ENCODE data around the gene P2RX1.

Gene P2RX1

GRCh38 chr17:3867606-3868005 is 48.7 kb downstream of the P2RX1 start:
- H3K36me3 ChIP-seq (ENCODE audit: low read length) = no peaks in the 10 kb centered on the region
- H3K27ac ChIP-seq (ENCODE audit: low read depth, low read length) = no peak overlapping the region
- H2AFZ ChIP-seq (ENCODE audit: low read depth, low read length, severe bottlenecking) = no peak overlapping the region
- TF ChIP-seq CTCF (IDR thresholded peaks at IDR 0.05; ENCODE audit: insufficient read depth, low read length, poor library complexity, severe bottlenecking) (no peak), EZH2phosphoT487 (conservative IDR thresholded peaks at IDR 0.05; ENCODE audit: low read length) (no peak)
- H3F3A ChIP-seq (ENCODE audit: insufficient read depth) = no peaks in the 10 kb centered on the region
- H3K9me2 ChIP-seq (replicated peaks; ENCODE audit: insufficient read depth, low read length) = no peaks in the 10 kb centered on the region
- H3K79me2 ChIP-seq (ENCODE audit: insufficient read depth, low read length) = no peaks in the 10 kb centered on the region
- H3K9ac ChIP-seq (ENCODE audit: low read length) = no peak overlapping the region
- H3K27me3 ChIP-seq (ENCODE audit: low read length) = no peaks in the 10 kb centered on the region
- no peak overlapping the region for H3K4me3 ChIP-seq (ENCODE audit: insufficient read depth, low read length, poor library complexity, severe bottlenecking)
- H4K20me1 ChIP-seq (ENCODE audit: low read depth, low read length) = no peaks in the 10 kb centered on the region
- H3K9me3 ChIP-seq (ENCODE audit: insufficient read depth, low read length) = no peaks in the 10 kb centered on the region
- no peak overlapping the region for H3K4me2 ChIP-seq (ENCODE audit: low read depth, low read length, poor library complexity, severe bottlenecking)

GRCh38 chr17:3867106-3867505 is 49.2 kb downstream of the P2RX1 start:
- H3K9me2 ChIP-seq (replicated peaks; ENCODE audit: insufficient read depth, low read length) = no peaks in the 10 kb centered on the region
- no peak overlapping the region for H3K27ac ChIP-seq (ENCODE audit: low read depth, low read length)
- H3K4me2 ChIP-seq (ENCODE audit: low read depth, low read length, poor library complexity, severe bottlenecking) = no peak overlapping the region
- H4K20me1 ChIP-seq (ENCODE audit: low read depth, low read length) = no peaks in the 10 kb centered on the region
- H2AFZ ChIP-seq (ENCODE audit: low read depth, low read length, severe bottlenecking) = no peak overlapping the region
- no peak overlapping the region for H3K4me3 ChIP-seq (ENCODE audit: insufficient read depth, low read length, poor library complexity, severe bottlenecking)
- H3K79me2 ChIP-seq (ENCODE audit: insufficient read depth, low read length) = no peaks in the 10 kb centered on the region
- H3K36me3 ChIP-seq (ENCODE audit: low read length) = no peaks in the 10 kb centered on the region
- no peaks in the 10 kb centered on the region for H3K27me3 ChIP-seq (ENCODE audit: low read length)
- H3F3A ChIP-seq (ENCODE audit: insufficient read depth) = no peaks in the 10 kb centered on the region
- no peaks in the 10 kb centered on the region for H3K9me3 ChIP-seq (ENCODE audit: insufficient read depth, low read length)
- no peak overlapping the region for H3K9ac ChIP-seq (ENCODE audit: low read length)
- TF ChIP-seq CTCF (IDR thresholded peaks at IDR 0.05; ENCODE audit: insufficient read depth, low read length, poor library complexity, severe bottlenecking) = no peak
- TF ChIP-seq EZH2phosphoT487 (conservative IDR thresholded peaks at IDR 0.05; ENCODE audit: low read length) = no peak

GRCh38 chr17:3866276-3866675 is 50.0 kb downstream of the P2RX1 start:
- Histone ChIP-seq H3K9me3 (ENCODE audit: insufficient read depth, low read length) (no peaks in the 10 kb centered on the region), H4K20me1 (ENCODE audit: low read depth, low read length) (no peaks in the 10 kb centered on the region), H3K4me3 (ENCODE audit: insufficient read depth, low read length, poor library complexity, severe bottlenecking) (no peak overlapping the region), H3K36me3 (ENCODE audit: low read length) (no peaks in the 10 kb centered on the region), H3K9me2 (replicated peaks; ENCODE audit: insufficient read depth, low read length) (no peaks in the 10 kb centered on the region), H2AFZ (ENCODE audit: low read depth, low read length, severe bottlenecking) (no peak overlapping the region), H3F3A (ENCODE audit: insufficient read depth) (no peaks in the 10 kb centered on the region), H3K4me2 (ENCODE audit: low read depth, low read length, poor library complexity, severe bottlenecking) (no peak overlapping the region), H3K27ac (ENCODE audit: low read depth, low read length) (no peak overlapping the region), H3K27me3 (ENCODE audit: low read length) (no peaks in the 10 kb centered on the region), H3K9ac (ENCODE audit: low read length) (no peak overlapping the region), H3K79me2 (ENCODE audit: insufficient read depth, low read length) (no peaks in the 10 kb centered on the region)
- TF ChIP-seq EZH2phosphoT487 (conservative IDR thresholded peaks at IDR 0.05; ENCODE audit: low read length) = no peak
- no peak for TF ChIP-seq CTCF (IDR thresholded peaks at IDR 0.05; ENCODE audit: insufficient read depth, low read length, poor library complexity, severe bottlenecking)
